Measurements from ENCODE around the gene ACIN1. TPM values are rescaled to one million over a fixed set of nuclear protein-coding genes. Genes with fewer than 3 reads are reported as not detected.

ACIN1 gene
- total RNA-seq, 1 experiment from 2014 or later = 179 TPM

DNA sequence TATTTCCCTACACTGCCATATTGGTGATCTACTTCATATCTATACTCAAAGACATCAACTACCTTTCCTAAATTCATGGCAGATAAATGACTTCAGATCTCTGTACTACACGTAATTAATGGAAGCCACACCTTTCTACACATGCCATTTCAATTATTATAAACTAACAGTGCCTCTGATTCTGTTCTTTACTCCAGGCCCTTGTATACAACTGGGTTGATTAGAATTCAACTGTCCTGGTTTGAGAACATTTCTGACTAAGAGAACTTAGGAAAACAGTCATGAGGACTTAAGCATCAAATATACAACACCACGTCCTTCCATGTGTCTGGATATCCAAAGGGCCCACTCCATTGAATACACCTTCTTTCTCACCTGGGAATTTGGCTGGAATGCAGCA is 1.8 kb downstream of the ACIN1 start:
- CTCF ChIA-PET = interaction anchor here (1.2 kb wide), 1 partner anchor 16 kb away, joined by 4 read pairs; no protein-coding TSS in a partner anchor
- no peak overlapping the region for H3K9ac ChIP-seq (ENCODE audit: low read length)

More for the DNA sequence above, 1.8 kb downstream of the ACIN1 start:
- H3K27me3 ChIP-seq (ENCODE audit: insufficient read depth, low read length) = no peaks in the 10 kb centered on the region
- peaks cover 38 to 46% of the 10 kb centered on the region in 2 experiments for H3K36me3 ChIP-seq (ENCODE audit: control insufficient read depth in 1 of 2, insufficient read depth in 2 of 2, low read length in 2 of 2)
- no peak overlapping the region for H3K4me3 ChIP-seq (replicated peaks in 1 of 2; ENCODE audit: low read depth in 1 of 2, low read length in 2 of 2)
- H3K4me1 ChIP-seq (ENCODE audit: control insufficient read depth in 1 of 2, insufficient read depth in 2 of 2, low read length in 2 of 2) = peaks cover 6 to 12% of the 10 kb centered on the region in 2 experiments; a peak in 2 of 4 replicates
- TF ChIP-seq, protein P1, sequence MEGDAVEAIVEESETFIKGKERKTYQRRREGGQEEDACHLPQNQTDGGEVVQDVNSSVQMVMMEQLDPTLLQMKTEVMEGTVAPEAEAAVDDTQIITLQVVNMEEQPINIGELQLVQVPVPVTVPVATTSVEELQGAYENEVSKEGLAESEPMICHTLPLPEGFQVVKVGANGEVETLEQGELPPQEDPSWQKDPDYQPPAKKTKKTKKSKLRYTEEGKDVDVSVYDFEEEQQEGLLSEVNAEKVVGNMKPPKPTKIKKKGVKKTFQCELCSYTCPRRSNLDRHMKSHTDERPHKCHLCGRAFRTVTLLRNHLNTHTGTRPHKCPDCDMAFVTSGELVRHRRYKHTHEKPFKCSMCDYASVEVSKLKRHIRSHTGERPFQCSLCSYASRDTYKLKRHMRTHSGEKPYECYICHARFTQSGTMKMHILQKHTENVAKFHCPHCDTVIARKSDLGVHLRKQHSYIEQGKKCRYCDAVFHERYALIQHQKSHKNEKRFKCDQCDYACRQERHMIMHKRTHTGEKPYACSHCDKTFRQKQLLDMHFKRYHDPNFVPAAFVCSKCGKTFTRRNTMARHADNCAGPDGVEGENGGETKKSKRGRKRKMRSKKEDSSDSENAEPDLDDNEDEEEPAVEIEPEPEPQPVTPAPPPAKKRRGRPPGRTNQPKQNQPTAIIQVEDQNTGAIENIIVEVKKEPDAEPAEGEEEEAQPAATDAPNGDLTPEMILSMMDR (IDR thresholded peaks at IDR 0.05 in 2 of 3, conservative IDR thresholded peaks at IDR 0.05 in 1 of 3; ENCODE audit: borderline replicate concordance in 1 of 3, insufficient read depth in 1 of 3, low read depth in 2 of 3, low read length in 2 of 3) = no peak
- no peak for TF ChIP-seq EZH2 (IDR thresholded peaks at IDR 0.05)
- no peak for TF ChIP-seq SIN3A (IDR thresholded peaks at IDR 0.05; ENCODE audit: low read depth)
- no peak for TF ChIP-seq TCF7L2 (IDR thresholded peaks at IDR 0.05; ENCODE audit: borderline replicate concordance, extremely low read depth, insufficient read depth, insufficient read length)
- TF ChIP-seq RAD21 (IDR thresholded peaks at IDR 0.05; ENCODE audit: low read depth) = no peak
- TF ChIP-seq SRF (IDR thresholded peaks at IDR 0.05; ENCODE audit: low read depth) = no peak
- no peak for TF ChIP-seq EGR1 (IDR thresholded peaks at IDR 0.05; ENCODE audit: low read depth)
- TF ChIP-seq CBX3 (IDR thresholded peaks at IDR 0.05; ENCODE audit: low read depth) = no peak
- TF ChIP-seq, protein P2, sequence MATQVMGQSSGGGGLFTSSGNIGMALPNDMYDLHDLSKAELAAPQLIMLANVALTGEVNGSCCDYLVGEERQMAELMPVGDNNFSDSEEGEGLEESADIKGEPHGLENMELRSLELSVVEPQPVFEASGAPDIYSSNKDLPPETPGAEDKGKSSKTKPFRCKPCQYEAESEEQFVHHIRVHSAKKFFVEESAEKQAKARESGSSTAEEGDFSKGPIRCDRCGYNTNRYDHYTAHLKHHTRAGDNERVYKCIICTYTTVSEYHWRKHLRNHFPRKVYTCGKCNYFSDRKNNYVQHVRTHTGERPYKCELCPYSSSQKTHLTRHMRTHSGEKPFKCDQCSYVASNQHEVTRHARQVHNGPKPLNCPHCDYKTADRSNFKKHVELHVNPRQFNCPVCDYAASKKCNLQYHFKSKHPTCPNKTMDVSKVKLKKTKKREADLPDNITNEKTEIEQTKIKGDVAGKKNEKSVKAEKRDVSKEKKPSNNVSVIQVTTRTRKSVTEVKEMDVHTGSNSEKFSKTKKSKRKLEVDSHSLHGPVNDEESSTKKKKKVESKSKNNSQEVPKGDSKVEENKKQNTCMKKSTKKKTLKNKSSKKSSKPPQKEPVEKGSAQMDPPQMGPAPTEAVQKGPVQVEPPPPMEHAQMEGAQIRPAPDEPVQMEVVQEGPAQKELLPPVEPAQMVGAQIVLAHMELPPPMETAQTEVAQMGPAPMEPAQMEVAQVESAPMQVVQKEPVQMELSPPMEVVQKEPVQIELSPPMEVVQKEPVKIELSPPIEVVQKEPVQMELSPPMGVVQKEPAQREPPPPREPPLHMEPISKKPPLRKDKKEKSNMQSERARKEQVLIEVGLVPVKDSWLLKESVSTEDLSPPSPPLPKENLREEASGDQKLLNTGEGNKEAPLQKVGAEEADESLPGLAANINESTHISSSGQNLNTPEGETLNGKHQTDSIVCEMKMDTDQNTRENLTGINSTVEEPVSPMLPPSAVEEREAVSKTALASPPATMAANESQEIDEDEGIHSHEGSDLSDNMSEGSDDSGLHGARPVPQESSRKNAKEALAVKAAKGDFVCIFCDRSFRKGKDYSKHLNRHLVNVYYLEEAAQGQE (IDR thresholded peaks at IDR 0.05; ENCODE audit: low read depth) = no peak
- TF ChIP-seq FOSL1 (IDR thresholded peaks at IDR 0.05; ENCODE audit: low read depth) = no peak
- no peak for TF ChIP-seq SP1 (IDR thresholded peaks at IDR 0.05; ENCODE audit: low read depth)
- TF ChIP-seq, protein P3, sequence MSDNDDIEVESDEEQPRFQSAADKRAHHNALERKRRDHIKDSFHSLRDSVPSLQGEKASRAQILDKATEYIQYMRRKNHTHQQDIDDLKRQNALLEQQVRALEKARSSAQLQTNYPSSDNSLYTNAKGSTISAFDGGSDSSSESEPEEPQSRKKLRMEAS (IDR thresholded peaks at IDR 0.05) = no peak
- TF ChIP-seq, protein P4, sequence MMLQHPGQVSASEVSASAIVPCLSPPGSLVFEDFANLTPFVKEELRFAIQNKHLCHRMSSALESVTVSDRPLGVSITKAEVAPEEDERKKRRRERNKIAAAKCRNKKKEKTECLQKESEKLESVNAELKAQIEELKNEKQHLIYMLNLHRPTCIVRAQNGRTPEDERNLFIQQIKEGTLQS (IDR thresholded peaks at IDR 0.05) = no peak
- no peak for TF ChIP-seq POLR2A (IDR thresholded peaks at IDR 0.05; ENCODE audit: borderline replicate concordance, extremely low read depth, insufficient read depth, insufficient read length)
- no peak for TF ChIP-seq POLR2AphosphoS5 (IDR thresholded peaks at IDR 0.05; ENCODE audit: low read depth, low read length)
- H3K27ac ChIP-seq (ENCODE audit: low read depth, low read length) = no peak overlapping the region
- POLR2A ChIA-PET = no interaction called here
- ATAC-seq (no peak), DNase-seq (ENCODE audit: low read depth, low spot score) (no peak)
- no peak overlapping the region for H2AFZ ChIP-seq (ENCODE audit: low read depth, low read length, poor library complexity, severe bottlenecking)
- peak overlapping the region; percentile 95; the same call in 1 of the 2 replicates for H3K4me2 ChIP-seq (ENCODE audit: low read length)
- no peaks in the 10 kb centered on the region for H3K9me2 ChIP-seq (ENCODE audit: insufficient read depth)
- no peaks in the 10 kb centered on the region for H3K9me3 ChIP-seq (ENCODE audit: control insufficient read depth in 1 of 2, insufficient read depth in 1 of 2, low read depth in 1 of 2, low read length in 2 of 2)
- BruUV-seq (replicated peaks) = no TSS peak
- RAD21 ChIA-PET (ENCODE audit: low non-redundant PET in 1 of 2, low total read pairs in 2 of 2, uncharacterized antibody in 2 of 2, unreplicated experiment in 2 of 2) = no interaction called here
- intact Hi-C loops (cut with micrococcal nuclease) = no loop called here
- peaks cover 6% of the 10 kb centered on the region; the same call in 1 of the 2 replicates for H4K20me1 ChIP-seq (ENCODE audit: insufficient read depth)
- peaks cover 88% of the 10 kb centered on the region for H3K79me2 ChIP-seq (ENCODE audit: insufficient read depth, low read length)

Data from HCT116 (cell line).